ENCODE results near the gene LY86. TPM values are rescaled to one million over a fixed set of nuclear protein-coding genes. Genes with fewer than 3 reads are reported as not detected.

LY86 gene
- total RNA-seq (1 to 10 TPM in 1 of 4 donors, under 1 TPM in 3; 0.39 to 1.3 (median 0.49) TPM), polyA plus RNA-seq (under 1 TPM; 0.18 to 0.42 (median 0.27) TPM)
- long read RNA-seq, donor 1 = 0 reads
- long read RNA-seq, donor 2 = 0 reads

GRCh38 chr6:6588064-6588923 lies at the start of gene LY86:
LY86 (plus strand) TSS chr6:6588720; CDS start chr6:6588735, 15 bp downstream.
- TF ChIP-seq CTCF (IDR thresholded peaks at IDR 0.05) = no peak
- Histone ChIP-seq H3K9me3 (no peaks in the 10 kb centered on the region), H3K27ac (no peak within 1 kb of the TSS), H3K27me3 (ENCODE audit: insufficient read depth in 3 of 3, low read length in 2 of 3) (no peaks in the 10 kb centered on the region), H3K4me1 (no peaks in the 10 kb centered on the region), H3K36me3 (ENCODE audit: insufficient read depth in 1 of 2, low read depth in 1 of 2) (no peaks in the 10 kb centered on the region), H3K4me3 (peak within 1 kb of the TSS; percentile 4)
- ATAC-seq = peak in 2 of 4 donors; percentile 34 to 50
- 47 to 53% (median 50%) methylated on average over 14 of the region's 14 CpGs for WGBS, 3 donors
- no peak for DNase-seq
- intact Hi-C loops (cut with DNase I) = no loop called here

- WGBS, 3 donors = 10 to 15% (median 10%) methylated on average over 4 of the region's 4 CpGs
- no peak for TF ChIP-seq CTCF (IDR thresholded peaks at IDR 0.05)
- no peak for ATAC-seq
- no peaks in the 10 kb centered on the region for H3K36me3 ChIP-seq (ENCODE audit: insufficient read depth in 1 of 2, low read depth in 1 of 2)
- H3K27me3 ChIP-seq (ENCODE audit: insufficient read depth in 3 of 3, low read length in 2 of 3) = peaks cover 0 to 19% (median 2%) of the 10 kb centered on the region in 3 donors
- no peak overlapping the region for H3K4me3 ChIP-seq
- no peak overlapping the region for H3K27ac ChIP-seq
- H3K4me1 ChIP-seq = no peaks in the 10 kb centered on the region
- DNase-seq = no peak
- intact Hi-C loops (cut with DNase I) = no loop called here
- no peaks in the 10 kb centered on the region for H3K9me3 ChIP-seq
Measured at GRCh38 chr6:6539036-6539435, 49.5 kb upstream of the LY86 start.

- intact Hi-C loops (cut with DNase I) = loop anchor here in 1 of 2 donors (10.0 kb wide), 2 partner anchors 488 to 1398 kb away; no protein-coding TSS in a partner anchor
- Histone ChIP-seq H3K4me3 (no peak overlapping the region), H3K27ac (no peak overlapping the region), H3K27me3 (ENCODE audit: insufficient read depth in 3 of 3, low read length in 2 of 3) (peaks cover 0 to 40% (median 2%) of the 10 kb centered on the region in 3 donors), H3K36me3 (ENCODE audit: insufficient read depth in 1 of 2, low read depth in 1 of 2) (no peaks in the 10 kb centered on the region), H3K4me1 (peaks cover 7% of the 10 kb centered on the region), H3K9me3 (no peaks in the 10 kb centered on the region)
- no peak for TF ChIP-seq CTCF (IDR thresholded peaks at IDR 0.05)
- DNase-seq (no peak), ATAC-seq (no peak)
- 97 to 98% (median 98%) methylated on average over 2 of the region's 2 CpGs for WGBS, 3 donors
Measured at GRCh38 chr6:6542357-6542756, 46.2 kb upstream of the LY86 start.

GRCh38 chr6:6543181-6543879 lies 45.2 kb upstream of the LY86 start:
- Histone ChIP-seq H3K9me3 (no peaks in the 10 kb centered on the region), H3K36me3 (ENCODE audit: insufficient read depth in 1 of 2, low read depth in 1 of 2) (no peaks in the 10 kb centered on the region), H3K27me3 (ENCODE audit: insufficient read depth in 3 of 3, low read length in 2 of 3) (peaks cover 0 to 48% (median 2%) of the 10 kb centered on the region in 3 donors), H3K27ac (no peak overlapping the region), H3K4me1 (peaks cover 7% of the 10 kb centered on the region), H3K4me3 (no peak overlapping the region)
- no peak for ATAC-seq
- DNase-seq = no peak
- no peak for TF ChIP-seq CTCF (IDR thresholded peaks at IDR 0.05)
- WGBS, 3 donors = 28 to 46% (median 35%) methylated on average over 11 of the region's 11 CpGs
- intact Hi-C loops (cut with DNase I) = loop anchor here in 1 of 2 donors (10.0 kb wide), 2 partner anchors 489 to 1399 kb away; no protein-coding TSS in a partner anchor

All from psoas muscle (tissue), 8 donors.